GM12874 (cell line): ENCODE results near the gene XRCC4.

Experiments used
- CTCF ChIP-seq: IDR thresholded peaks from 2 replicates; pipeline ENCODE4 v1.5.1; 2011; ENCODE audit warnings: low read depth, mild to moderate bottlenecking, control low read depth, low read length, moderate library complexity; ENCODE audit not compliant: insufficient read depth

Gene XRCC4

GRCh38 chr5:83076742-83077661, at the start of gene XRCC4, which contains the start of gene TMEM167A:
XRCC4 (plus strand) TSS chr5:83077547; CDS start chr5:83104920, 27,373 bp downstream.
TMEM167A (minus strand) TSS chr5:83077394; CDS start chr5:83077323, 71 bp downstream.
- TF ChIP-seq CTCF, result no peak

DNA sequence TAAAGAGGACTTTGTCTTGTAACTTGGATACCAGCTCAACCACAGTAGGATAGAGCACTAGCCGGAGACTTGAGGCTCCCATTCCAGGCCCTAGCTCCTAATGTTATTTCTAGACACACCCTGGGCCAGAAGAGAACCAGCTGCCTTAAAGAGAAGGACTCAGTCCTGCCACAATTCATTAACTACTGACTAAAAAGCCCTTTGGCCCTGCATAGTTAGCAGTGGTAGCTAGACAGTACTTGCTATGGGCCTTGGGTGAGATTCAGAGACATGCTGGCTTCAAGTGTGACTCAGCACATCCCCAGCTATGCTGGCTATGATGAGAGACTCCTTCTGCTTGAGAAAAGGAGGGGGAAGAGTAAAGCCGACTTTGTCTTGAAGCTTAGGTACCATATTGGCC, 47.4 kb upstream of the XRCC4 start:
- TF ChIP-seq CTCF, result no peak

GRCh38 chr5:83031381-83031780, 46.0 kb upstream of the XRCC4 start:
- TF ChIP-seq CTCF, result no peak

- TF ChIP-seq CTCF, result no peak
Observed at GRCh38 chr5:83034036-83034435, 43.3 kb upstream of the XRCC4 start.

GRCh38 chr5:83034528-83035207, 42.7 kb upstream of the XRCC4 start:
- TF ChIP-seq CTCF, result no peak

DNA sequence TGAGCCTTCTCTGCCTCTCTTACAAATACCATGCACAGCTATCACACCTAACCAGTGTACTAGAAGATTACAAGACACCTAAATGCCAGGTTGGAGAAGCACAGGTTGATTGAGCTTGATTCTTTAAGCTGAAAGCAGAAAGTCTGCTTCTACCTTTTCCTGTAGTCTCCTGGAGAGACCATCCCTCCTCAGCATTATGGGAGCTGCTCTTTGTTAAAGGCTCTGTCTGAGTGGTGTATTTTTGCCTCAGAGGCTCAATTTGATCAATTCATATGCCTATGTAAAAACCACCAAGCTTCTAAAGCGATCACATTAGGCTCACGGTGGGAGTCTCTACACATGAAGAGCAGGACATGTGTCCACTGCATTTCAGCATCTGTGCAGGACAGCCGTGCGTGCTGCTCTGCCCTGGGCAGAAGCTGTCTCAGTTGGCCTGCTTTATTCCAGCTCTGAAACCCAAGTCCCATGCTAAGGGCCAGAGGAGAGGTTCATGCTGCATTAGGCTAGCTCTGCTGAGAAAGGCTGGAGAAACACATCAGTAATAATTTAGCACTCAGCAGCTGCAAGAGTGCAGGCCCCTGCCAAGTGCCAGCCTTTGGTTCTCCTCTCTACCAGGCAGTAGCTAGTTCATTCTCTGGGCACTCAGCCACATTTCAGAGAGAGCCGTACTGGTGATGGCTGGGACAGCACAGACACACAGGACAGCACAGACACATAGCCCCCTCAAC, 41.8 kb upstream of the XRCC4 start:
- no peak for TF ChIP-seq CTCF
